K562 (cell line): Measurements from ENCODE around the gene FIS1. TPM values are rescaled to one million over a fixed set of nuclear protein-coding genes. Genes with fewer than 3 reads are reported as not detected.

Source experiments
- BCOR ChIP-seq: fragments of 450-650 bp; IDR thresholded peaks from 2 replicates; pipeline ENCODE4 v1.6.1; 2016
- CCNT2 ChIP-seq: IDR thresholded peaks from 2 replicates; pipeline ENCODE4 v1.6.1; 2011; ENCODE audit warnings: borderline replicate concordance, low read depth, mild to moderate bottlenecking, moderate library complexity, mixed read lengths, low read length; ENCODE audit not compliant: insufficient read length; ENCODE audit errors: extremely low read depth
- CXXC5 ChIP-seq: fragments of 250-450 bp; sonication (Bioruptor Pico); IDR thresholded peaks from 2 replicates; pipeline ENCODE4 v1.8.0; 2022; ENCODE audit warnings: inconsistent platforms, mild to moderate bottlenecking, moderate library complexity
- ERF ChIP-seq: fragments of 450-650 bp; formaldehyde crosslinking; IDR thresholded peaks from 2 replicates; pipeline ENCODE4 v1.4.0; 2020; ENCODE audit warnings: mild to moderate bottlenecking, mixed read lengths
- FOXM1 ChIP-seq, 2 experiments: fragments of 450-650 bp in 1 of 2; sonication (generic) in 1 of 2; formaldehyde crosslinking in 1 of 2; IDR thresholded peaks; 2 replicates each; pipeline versions ENCODE4 v1.6.1 to v1.9.0; 2017 to 2022; ENCODE audit warnings: low read depth in 2 of 2, mild to moderate bottlenecking in 2 of 2, missing genetic modification reagents in 1 of 2, moderate library complexity in 1 of 2
- HNRNPLL ChIP-seq: fragments of 200-400 bp; formaldehyde crosslinking; IDR thresholded peaks from 2 replicates; pipeline ENCODE4 v1.6.1; 2017; ENCODE audit warnings: low read length, low read depth, mild to moderate bottlenecking; ENCODE audit not compliant: poor library complexity, severe bottlenecking
- MYNN ChIP-seq, 2 experiments: sonication (generic); formaldehyde crosslinking in 1 of 2; IDR thresholded peaks; 2 replicates each; pipeline versions ENCODE4 v1.5.0 to v1.6.1; 2016 to 2020; ENCODE audit warnings: antibody characterized with exemption in 1 of 2, missing genetic modification reagents in 1 of 2
- NKRF ChIP-seq: fragments of 450-650 bp; IDR thresholded peaks from 2 replicates; pipeline ENCODE4 v1.6.1; 2016; ENCODE audit warnings: borderline replicate concordance
- SREBF2 ChIP-seq: sonication (generic); formaldehyde crosslinking; IDR thresholded peaks from 2 replicates; pipeline ENCODE4 v1.4.0; 2020; ENCODE audit warnings: mild to moderate bottlenecking, missing genetic modification reagents
- ZKSCAN1 ChIP-seq: fragments of 150-350 bp; IDR thresholded peaks from 2 replicates; pipeline ENCODE4 v1.6.1; 2016; ENCODE audit warnings: low read depth, low read length
- ZNF384 ChIP-seq: IDR thresholded peaks from 2 replicates; pipeline ENCODE4 v1.6.1; 2012; ENCODE audit warnings: low read depth, low read length, improper control_type of control experiment
- ZNF407 ChIP-seq: fragments of 450-650 bp; IDR thresholded peaks from 2 replicates; pipeline ENCODE4 v1.6.1; 2016; ENCODE audit warnings: low read depth
- ZNF740 ChIP-seq, 3 experiments: fragments of 200-800 bp in 1 of 3; sonication (Bioruptor generic) in 1 of 3; sonication (generic) in 1 of 3; formaldehyde crosslinking in 1 of 3; IDR thresholded peaks; 2 replicates each; pipeline versions ENCODE4 v1.6.1 to v1.8.0; 2016 to 2022; ENCODE audit warnings: mild to moderate bottlenecking in 2 of 3, missing compliant biosample characterization in 2 of 3, missing genetic modification characterization in 2 of 3, missing genetic modification reagents in 1 of 3
- ZNF76 ChIP-seq: fragments of 250-450 bp; sonication (Bioruptor Pico); IDR thresholded peaks from 2 replicates; pipeline ENCODE4 v1.4.0; 2020; ENCODE audit warnings: mild to moderate bottlenecking, moderate library complexity, borderline replicate concordance
- polyA plus RNA-seq, 8 experiments: library from polyadenylated mRNA; depleted of rRNA in 4 of 8; stranded (reverse) in 5 of 8; unstranded in 3 of 8; fragments of >200 nt; fragmentation: Nextera tagmentation in 2 of 8; fragmentation: Illumina TruSeq in 1 of 8; extraction: Ambion mirVana in 2 of 8; extraction: Trizol in 1 of 8; gene quantifications; 2 replicates each; pipeline versions ENCODE4 v1.2.1 to v1.2.3, GENCODE V29; 2011 to 2014; ENCODE audit warnings: inconsistent platforms in 1 of 8, missing spikeins in 1 of 8
- total RNA-seq, 7 experiments: library from RNA; depleted of rRNA in 6 of 7; stranded (reverse); fragments of >200 nt in 6 of 7; fragmentation: Illumina TruSeq in 2 of 7; extraction: Trizol in 2 of 7; gene quantifications; 2 replicates each; pipeline versions ENCODE4 v1.2.1 to v1.2.3, GENCODE V29; 2011 to 2021; ENCODE audit warnings: low replicate concordance in 1 of 7

Gene FIS1
- total and polyA plus RNA-seq, 9 of the 15 experiments (the other 6 are each of a cell fraction or from before 2014, with no cell fraction given): 86.0 to 257 (median 144) TPM

GRCh38 chr7:101243646-101244374 lies 1.1 kb downstream of the FIS1 start (continued):
- no peak for TF ChIP-seq ZNF407
- 0 out of 2 replicates have a peak, but pooled peaks have one; percentile 69 for TF ChIP-seq CXXC5 (CRISPR knock-in tag)
- TF ChIP-seq ZKSCAN1: 0 out of 2 replicates have a peak, but pooled peaks have one; percentile 17
- 0 out of 2 replicates have a peak, but pooled peaks have one; percentile 32 for TF ChIP-seq ZNF76 (CRISPR knock-in tag)
- TF ChIP-seq NKRF: no peak
- TF ChIP-seq ZNF740 (CRISPR knock-in tag; IDR thresholded peaks at IDR 0.05): 0 out of 2 replicates have a peak, but pooled peaks have one; percentile 23
- TF ChIP-seq ZNF740 (tag; IDR thresholded peaks at IDR 0.05): no peak
- 0 out of 2 replicates have a peak, but pooled peaks have one; percentile 45 for TF ChIP-seq MYNN (IDR thresholded peaks at IDR 0.05)
- no peak for TF ChIP-seq MYNN (CRISPR knock-in tag; IDR thresholded peaks at IDR 0.05)
- TF ChIP-seq ERF (CRISPR knock-in tag): peak; percentile 44; the same call in 1 of the 2 replicates
- TF ChIP-seq SREBF2: 0 out of 2 replicates have a peak, but pooled peaks have one; percentile 43
- no peak for TF ChIP-seq BCOR
- TF ChIP-seq FOXM1 (IDR thresholded peaks at IDR 0.05; ENCODE audit: low read depth): no peak
- TF ChIP-seq FOXM1 (CRISPR knock-in tag; IDR thresholded peaks at IDR 0.05; ENCODE audit: low read depth): peak; percentile 55; the same call in 1 of the 2 replicates
- TF ChIP-seq CCNT2: peak; percentile 59
- peak; percentile 61 for TF ChIP-seq HNRNPLL
- TF ChIP-seq ZNF384: no peak
